Smooth muscle cell (in vitro differentiated cells): Measurements from ENCODE around the gene SLC25A43. TPM values are rescaled to one million over a fixed set of nuclear protein-coding genes. Genes with fewer than 3 reads are reported as not detected.

Source experiments
- DNase-seq: peaks from one replicate; lab custom pipeline; 2025; ENCODE audit not compliant: unreplicated experiment; lab: John Stamatoyannopoulos, UW
- H2AFZ ChIP-seq: fragments of 200-600 bp; sonication (generic); 2 replicates; pipeline ENCODE4 v1.6.0; 2016; ENCODE audit warnings: antibody characterized with exemption, low read depth, mild to moderate bottlenecking
- H3F3A ChIP-seq: fragments of 200-600 bp; sonication (generic); 2 replicates; pipeline ENCODE4 v1.6.0; 2017; ENCODE audit warnings: antibody characterized with exemption, low read depth
- H3K27ac ChIP-seq: fragments of 200-600 bp; sonication (generic); 2 replicates; pipeline ENCODE4 v1.5.1; 2016; ENCODE audit warnings: low read depth, mild to moderate bottlenecking
- H3K27me3 ChIP-seq: fragments of 200-600 bp; sonication (generic); 2 replicates; pipeline ENCODE4 v1.6.1; 2016; ENCODE audit warnings: low read depth, mild to moderate bottlenecking
- H3K36me3 ChIP-seq: fragments of 200-600 bp; sonication (generic); 2 replicates; pipeline ENCODE4 v1.5.1; 2016; ENCODE audit warnings: low read depth
- H3K4me1 ChIP-seq: fragments of 200-600 bp; sonication (generic); 2 replicates; pipeline ENCODE4 v1.5.1; 2016; ENCODE audit warnings: low read depth
- H3K4me2 ChIP-seq: fragments of 200-600 bp; sonication (generic); 2 replicates; pipeline ENCODE4 v1.6.0; 2016; ENCODE audit warnings: mild to moderate bottlenecking
- H3K4me3 ChIP-seq: fragments of 200-600 bp; sonication (generic); 2 replicates; pipeline ENCODE4 v1.5.1; 2016; ENCODE audit warnings: mild to moderate bottlenecking
- H3K79me2 ChIP-seq: fragments of 200-600 bp; sonication (generic); 2 replicates; pipeline ENCODE4 v1.6.0; 2016; ENCODE audit warnings: low read depth, mild to moderate bottlenecking
- H3K9ac ChIP-seq: fragments of 200-600 bp; sonication (generic); 2 replicates; pipeline ENCODE4 v1.6.0; 2016; ENCODE audit warnings: low read depth
- H3K9me3 ChIP-seq: fragments of 200-600 bp; sonication (generic); replicated peaks from 2 replicates; pipeline ENCODE4 v1.5.1; 2016; ENCODE audit warnings: low read depth
- H4K20me1 ChIP-seq: fragments of 200-600 bp; sonication (generic); 2 replicates; pipeline ENCODE4 v1.6.0; 2016; ENCODE audit warnings: low read depth
- WGBS: methylation state at CpG from one replicate; pipeline ENCODE4 v1.1.7; 2016; ENCODE audit warnings: low lambda C conversion rate; 5-methylcytosine and 5-hydroxymethylcytosine counted together
- polyA plus RNA-seq: library from polyadenylated mRNA; unstranded; fragments of >200 nt; fragmentation: Nextera tagmentation; extraction: Ambion mirVana; gene quantifications from 2 replicates; pipeline ENCODE4 v1.2.1, GENCODE V29; 2016
- total RNA-seq: library from RNA; depleted of rRNA; stranded (reverse); fragments of >200 nt; gene quantifications from 2 replicates; pipeline ENCODE4 v1.2.3, GENCODE V29; 2014
- TF ChIP-seq, protein P1 (sequence below): fragments of 200-600 bp; sonication (generic); IDR thresholded peaks from 2 replicates; pipeline ENCODE4 v1.5.1; 2017; ENCODE audit warnings: borderline replicate concordance, mild to moderate bottlenecking, antibody characterized with exemption; ENCODE audit not compliant: insufficient read depth, poor library complexity, severe bottlenecking

SLC25A43 gene
- total and polyA plus RNA-seq, 2 experiments from 2014 or later: 15.4 to 15.6 TPM

DNA sequence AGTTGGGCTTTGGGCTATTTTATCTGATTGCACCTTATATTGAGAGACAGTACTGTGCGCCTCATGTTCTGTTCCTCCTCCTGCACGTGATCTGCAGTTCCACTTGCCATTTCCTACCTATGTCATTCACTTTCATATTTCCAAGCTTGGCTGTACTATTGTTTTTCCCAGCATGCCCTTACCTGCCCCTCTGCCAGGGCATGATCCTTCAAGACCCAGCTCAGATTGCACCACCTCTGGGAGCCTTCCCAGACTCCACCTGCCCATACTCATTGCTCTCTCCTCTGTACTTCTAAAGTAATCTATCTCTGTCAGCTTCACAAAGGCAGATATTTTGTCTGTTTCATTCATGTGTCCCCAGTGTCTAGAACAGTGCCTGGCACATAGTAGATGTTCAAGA lies 80.7 kb downstream of the SLC25A43 start:
- H4K20me1 ChIP-seq: no peaks in the 10 kb centered on the region
- DNase-seq: no peak
- no peaks in the 10 kb centered on the region for H3K9me3 ChIP-seq
- H3K79me2 ChIP-seq: no peaks in the 10 kb centered on the region
- no peaks in the 10 kb centered on the region for H3K4me1 ChIP-seq
- WGBS: 81% methylated on average over 2 of the region's 2 CpGs
- H3K4me2 ChIP-seq: no peak overlapping the region
- H3K27ac ChIP-seq: no peak overlapping the region
- H2AFZ ChIP-seq: no peak overlapping the region
- TF ChIP-seq, protein P1, sequence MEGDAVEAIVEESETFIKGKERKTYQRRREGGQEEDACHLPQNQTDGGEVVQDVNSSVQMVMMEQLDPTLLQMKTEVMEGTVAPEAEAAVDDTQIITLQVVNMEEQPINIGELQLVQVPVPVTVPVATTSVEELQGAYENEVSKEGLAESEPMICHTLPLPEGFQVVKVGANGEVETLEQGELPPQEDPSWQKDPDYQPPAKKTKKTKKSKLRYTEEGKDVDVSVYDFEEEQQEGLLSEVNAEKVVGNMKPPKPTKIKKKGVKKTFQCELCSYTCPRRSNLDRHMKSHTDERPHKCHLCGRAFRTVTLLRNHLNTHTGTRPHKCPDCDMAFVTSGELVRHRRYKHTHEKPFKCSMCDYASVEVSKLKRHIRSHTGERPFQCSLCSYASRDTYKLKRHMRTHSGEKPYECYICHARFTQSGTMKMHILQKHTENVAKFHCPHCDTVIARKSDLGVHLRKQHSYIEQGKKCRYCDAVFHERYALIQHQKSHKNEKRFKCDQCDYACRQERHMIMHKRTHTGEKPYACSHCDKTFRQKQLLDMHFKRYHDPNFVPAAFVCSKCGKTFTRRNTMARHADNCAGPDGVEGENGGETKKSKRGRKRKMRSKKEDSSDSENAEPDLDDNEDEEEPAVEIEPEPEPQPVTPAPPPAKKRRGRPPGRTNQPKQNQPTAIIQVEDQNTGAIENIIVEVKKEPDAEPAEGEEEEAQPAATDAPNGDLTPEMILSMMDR: no peak
- no peak overlapping the region for H3K9ac ChIP-seq
- no peaks in the 10 kb centered on the region for H3F3A ChIP-seq
- H3K36me3 ChIP-seq: no peaks in the 10 kb centered on the region
- H3K27me3 ChIP-seq: no peaks in the 10 kb centered on the region
- no peak overlapping the region for H3K4me3 ChIP-seq

DNA sequence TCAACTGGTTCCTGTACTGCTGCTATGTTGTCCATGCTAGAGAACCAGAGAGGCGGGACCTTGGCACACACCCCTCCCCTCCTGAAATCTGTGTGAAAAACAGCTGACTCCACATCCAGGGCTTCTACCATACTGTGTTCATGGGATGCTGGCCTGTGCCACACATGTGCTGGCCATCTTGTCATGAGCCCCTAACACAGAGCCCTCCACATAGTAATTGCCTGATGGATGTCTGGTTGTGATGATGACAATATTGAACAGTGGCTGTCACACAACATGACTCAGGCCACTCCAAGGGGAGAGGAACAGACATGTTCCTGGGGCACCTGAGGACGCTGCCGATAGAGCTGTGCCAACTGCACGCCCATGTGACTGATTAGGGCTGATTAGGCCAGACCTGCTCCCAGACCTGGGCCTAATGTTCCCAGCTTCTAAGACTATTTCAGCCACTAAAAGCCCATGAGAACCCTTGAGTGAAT lies 82.2 kb downstream of the SLC25A43 start:
- no peaks in the 10 kb centered on the region for H3K9me3 ChIP-seq

DNA sequence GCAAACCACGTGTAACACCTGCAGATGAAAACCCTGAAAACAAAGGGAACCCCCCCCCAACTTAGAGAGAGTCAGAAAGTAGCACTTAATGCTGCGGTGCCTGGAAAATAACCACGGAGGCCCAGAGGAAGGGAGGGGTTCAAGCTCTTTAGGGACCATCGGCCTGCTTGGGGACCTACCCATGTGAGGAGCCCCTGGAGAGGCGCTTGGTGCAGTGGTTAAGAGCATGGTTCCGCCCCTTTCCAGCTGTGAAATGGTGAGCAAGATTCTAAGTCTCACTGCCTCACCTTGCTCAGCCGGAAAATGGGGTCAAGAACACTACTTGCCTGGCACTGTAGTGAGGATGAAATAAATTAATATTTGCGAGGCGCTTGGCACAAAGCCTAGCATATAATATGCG lies 82.9 kb downstream of the SLC25A43 start:
- Histone ChIP-seq H3K36me3 (no peaks in the 10 kb centered on the region), H3K79me2 (no peaks in the 10 kb centered on the region), H3F3A (no peaks in the 10 kb centered on the region), H3K9ac (no peak overlapping the region), H3K4me1 (no peaks in the 10 kb centered on the region), H3K9me3 (no peaks in the 10 kb centered on the region), H4K20me1 (no peaks in the 10 kb centered on the region), H3K27ac (no peak overlapping the region), H2AFZ (peak overlapping the region; percentile 15), H3K4me2 (peak overlapping the region; percentile 82), H3K27me3 (no peaks in the 10 kb centered on the region), H3K4me3 (peak overlapping the region; percentile 40)
- 70% methylated on average over 10 of the region's 10 CpGs for WGBS
- no peak for DNase-seq
- TF ChIP-seq, protein P1: no peak

More for the DNA sequence above, 82.2 kb downstream of the SLC25A43 start:
- Histone ChIP-seq H3K9ac (no peak overlapping the region), H4K20me1 (no peaks in the 10 kb centered on the region), H3K4me2 (no peak overlapping the region), H3K4me3 (no peak overlapping the region), H3K36me3 (no peaks in the 10 kb centered on the region), H3K79me2 (no peaks in the 10 kb centered on the region), H3K27ac (no peak overlapping the region), H3K27me3 (no peaks in the 10 kb centered on the region), H3K4me1 (no peaks in the 10 kb centered on the region), H2AFZ (no peak overlapping the region), H3F3A (no peaks in the 10 kb centered on the region)
- WGBS: 87% methylated on average over 4 of the region's 4 CpGs
- DNase-seq: no peak
- TF ChIP-seq, protein P1: no peak
